ENCODE results near the gene HSDL1. TPM values are rescaled to one million over a fixed set of nuclear protein-coding genes. Genes with fewer than 3 reads are reported as not detected.

Gene HSDL1
- total RNA-seq, 1 experiment from 2014 or later: 13.3 TPM

DNA sequence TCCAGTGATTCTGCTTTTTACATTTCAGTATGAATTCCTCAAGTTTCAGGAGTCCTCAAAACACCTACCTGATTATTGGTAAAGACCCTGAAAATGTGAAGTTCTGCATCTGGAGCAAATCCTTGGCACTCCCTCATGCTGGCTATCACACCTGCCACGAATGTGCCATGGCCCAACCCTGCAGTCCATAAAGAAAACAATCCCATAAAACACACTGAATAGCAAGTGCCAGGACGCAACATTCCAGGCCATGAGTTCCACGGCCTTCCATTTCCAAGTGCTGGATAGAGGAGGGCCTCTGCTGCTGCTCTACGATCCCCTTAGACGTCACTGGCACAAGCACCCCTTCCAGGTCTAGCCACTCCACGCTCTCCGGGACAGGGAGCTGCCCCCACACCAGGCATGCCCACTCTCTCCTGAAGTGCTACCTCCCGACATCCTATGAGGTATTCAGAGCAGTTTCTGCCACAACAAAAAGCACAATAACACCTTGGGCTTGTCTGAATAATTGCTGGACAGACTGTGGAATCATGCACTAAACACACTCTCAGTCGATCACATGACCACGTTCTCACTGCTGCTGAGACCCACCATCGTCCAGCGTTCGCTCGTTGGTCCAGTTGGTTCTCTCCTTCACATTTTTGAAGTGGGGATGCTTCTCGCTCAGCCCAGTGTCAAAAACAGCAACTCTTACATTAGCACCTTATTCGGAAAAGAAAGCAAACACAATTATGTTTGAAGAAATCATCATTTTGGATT lies 51.7 kb downstream of the HSDL1 start:
- Histone ChIP-seq H3K4me3 (ENCODE audit: low read length) (no peak overlapping the region), H3F3A (ENCODE audit: low read length, unreplicated experiment) (no peaks in the 10 kb centered on the region), H3K9ac (ENCODE audit: low read length) (no peak overlapping the region), H4K20me1 (ENCODE audit: low read length) (no peaks in the 10 kb centered on the region), H2AFZ (ENCODE audit: low read length) (no peak overlapping the region), H3K36me3 (ENCODE audit: low read depth, low read length) (peaks cover 10% of the 10 kb centered on the region; the same call in 1 of the 2 replicates), H3K27ac (ENCODE audit: low read length) (no peak overlapping the region), H3K79me2 (ENCODE audit: low read length) (peaks cover 7% of the 10 kb centered on the region), H3K27me3 (ENCODE audit: low read length) (no peaks in the 10 kb centered on the region), H3K4me1 (ENCODE audit: insufficient read depth, low read length) (peaks cover 15% of the 10 kb centered on the region), H3K4me2 (ENCODE audit: low read length) (no peak overlapping the region), H3K9me2 (replicated peaks; ENCODE audit: low read length) (no peaks in the 10 kb centered on the region), H3K9me3 (ENCODE audit: low read length) (no peaks in the 10 kb centered on the region)
- TF ChIP-seq EZH2 (IDR thresholded peaks at IDR 0.05; ENCODE audit: low read length, unreplicated experiment) (no peak), EZH2phosphoT487 (IDR thresholded peaks at IDR 0.05; ENCODE audit: borderline replicate concordance, low read length) (no peak)
- TF ChIP-seq, protein P1, sequence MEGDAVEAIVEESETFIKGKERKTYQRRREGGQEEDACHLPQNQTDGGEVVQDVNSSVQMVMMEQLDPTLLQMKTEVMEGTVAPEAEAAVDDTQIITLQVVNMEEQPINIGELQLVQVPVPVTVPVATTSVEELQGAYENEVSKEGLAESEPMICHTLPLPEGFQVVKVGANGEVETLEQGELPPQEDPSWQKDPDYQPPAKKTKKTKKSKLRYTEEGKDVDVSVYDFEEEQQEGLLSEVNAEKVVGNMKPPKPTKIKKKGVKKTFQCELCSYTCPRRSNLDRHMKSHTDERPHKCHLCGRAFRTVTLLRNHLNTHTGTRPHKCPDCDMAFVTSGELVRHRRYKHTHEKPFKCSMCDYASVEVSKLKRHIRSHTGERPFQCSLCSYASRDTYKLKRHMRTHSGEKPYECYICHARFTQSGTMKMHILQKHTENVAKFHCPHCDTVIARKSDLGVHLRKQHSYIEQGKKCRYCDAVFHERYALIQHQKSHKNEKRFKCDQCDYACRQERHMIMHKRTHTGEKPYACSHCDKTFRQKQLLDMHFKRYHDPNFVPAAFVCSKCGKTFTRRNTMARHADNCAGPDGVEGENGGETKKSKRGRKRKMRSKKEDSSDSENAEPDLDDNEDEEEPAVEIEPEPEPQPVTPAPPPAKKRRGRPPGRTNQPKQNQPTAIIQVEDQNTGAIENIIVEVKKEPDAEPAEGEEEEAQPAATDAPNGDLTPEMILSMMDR (conservative IDR thresholded peaks at IDR 0.05; ENCODE audit: low read depth, low read length): no peak
- POLR2A ChIA-PET (ENCODE audit: unreplicated experiment): no interaction called here
- CTCF ChIA-PET: no interaction called here
- BruUV-seq (replicated peaks): no TSS peak
- no peak for ATAC-seq
- intact Hi-C loops (cut with micrococcal nuclease): no loop called here
- DNase-seq: no peak

DNA sequence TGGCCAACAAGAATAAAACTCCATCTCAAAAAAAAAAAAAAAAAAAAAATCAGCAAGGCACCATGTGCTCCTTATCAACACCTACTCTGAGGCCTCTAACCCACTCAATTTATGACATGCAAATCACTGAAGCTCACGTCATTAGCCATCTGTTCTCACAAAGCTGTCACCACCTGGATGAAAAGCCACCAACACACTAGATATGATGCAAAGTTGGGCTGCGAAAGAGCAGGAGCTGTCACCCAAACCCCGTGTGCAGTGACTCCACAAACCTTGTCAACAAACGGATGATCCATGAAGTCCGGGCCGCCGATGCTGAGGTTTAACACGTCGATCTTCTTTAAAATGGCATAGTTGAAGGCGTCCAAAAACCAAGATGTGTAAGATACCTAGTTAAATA lies 53.5 kb downstream of the HSDL1 start:
- ATAC-seq (no peak), DNase-seq (no peak)
- H3K4me2 ChIP-seq (ENCODE audit: low read length): no peak overlapping the region
- no peaks in the 10 kb centered on the region for H4K20me1 ChIP-seq (ENCODE audit: low read length)
- CTCF ChIA-PET: no interaction called here
- no peak for TF ChIP-seq EZH2phosphoT487 (IDR thresholded peaks at IDR 0.05; ENCODE audit: borderline replicate concordance, low read length)
- TF ChIP-seq, protein P1 (conservative IDR thresholded peaks at IDR 0.05; ENCODE audit: low read depth, low read length): no peak
- no peak for TF ChIP-seq EZH2 (IDR thresholded peaks at IDR 0.05; ENCODE audit: low read length, unreplicated experiment)
- no peaks in the 10 kb centered on the region for H3K9me2 ChIP-seq (replicated peaks; ENCODE audit: low read length)
- no TSS peak for BruUV-seq (replicated peaks)
- H3K79me2 ChIP-seq (ENCODE audit: low read length): peaks cover 4% of the 10 kb centered on the region
- no peaks in the 10 kb centered on the region for H3K27me3 ChIP-seq (ENCODE audit: low read length)
- POLR2A ChIA-PET (ENCODE audit: unreplicated experiment): no interaction called here
- no peak overlapping the region for H3K4me3 ChIP-seq (ENCODE audit: low read length)
- H3K9me3 ChIP-seq (ENCODE audit: low read length): no peaks in the 10 kb centered on the region
- H3K4me1 ChIP-seq (ENCODE audit: insufficient read depth, low read length): peaks cover 5% of the 10 kb centered on the region
- no peaks in the 10 kb centered on the region for H3F3A ChIP-seq (ENCODE audit: low read length, unreplicated experiment)
- no peak overlapping the region for H2AFZ ChIP-seq (ENCODE audit: low read length)
- no peak overlapping the region for H3K27ac ChIP-seq (ENCODE audit: low read length)
- no peak overlapping the region for H3K9ac ChIP-seq (ENCODE audit: low read length)
- H3K36me3 ChIP-seq (ENCODE audit: low read depth, low read length): peaks cover 12% of the 10 kb centered on the region; the same call in 1 of the 2 replicates
- intact Hi-C loops (cut with micrococcal nuclease): no loop called here

DNA sequence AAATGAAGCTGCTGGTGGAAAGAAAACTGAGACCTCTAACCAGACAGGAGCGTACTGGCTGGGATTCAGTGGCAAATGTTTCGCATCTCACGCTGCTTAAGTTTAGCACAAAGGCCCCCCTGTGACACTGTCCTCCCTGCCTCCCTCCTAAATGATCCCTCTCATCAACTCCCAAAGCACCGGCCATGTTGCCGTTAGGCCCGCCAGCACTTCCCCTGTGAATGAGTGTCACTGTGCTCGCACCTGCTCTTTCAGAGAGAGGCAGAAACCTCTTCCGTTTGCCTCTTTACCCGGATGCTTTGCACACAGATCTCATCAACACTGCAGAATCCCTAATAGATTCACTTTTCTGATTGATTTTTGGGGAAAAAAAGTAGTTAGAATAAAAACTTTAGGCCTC lies 54.8 kb downstream of the HSDL1 start:
- Histone ChIP-seq H4K20me1 (ENCODE audit: low read length) (no peaks in the 10 kb centered on the region), H3K9me3 (ENCODE audit: low read length) (no peaks in the 10 kb centered on the region), H3K9ac (ENCODE audit: low read length) (no peak overlapping the region), H3K27me3 (ENCODE audit: low read length) (no peaks in the 10 kb centered on the region), H3K4me1 (ENCODE audit: insufficient read depth, low read length) (no peaks in the 10 kb centered on the region), H3K79me2 (ENCODE audit: low read length) (no peaks in the 10 kb centered on the region), H3K9me2 (replicated peaks; ENCODE audit: low read length) (no peaks in the 10 kb centered on the region), H2AFZ (ENCODE audit: low read length) (no peak overlapping the region), H3K4me3 (ENCODE audit: low read length) (no peak overlapping the region), H3K36me3 (ENCODE audit: low read depth, low read length) (peaks cover 12% of the 10 kb centered on the region; the same call in 1 of the 2 replicates), H3F3A (ENCODE audit: low read length, unreplicated experiment) (no peaks in the 10 kb centered on the region), H3K27ac (ENCODE audit: low read length) (no peak overlapping the region), H3K4me2 (ENCODE audit: low read length) (no peak overlapping the region)
- BruUV-seq (replicated peaks): no TSS peak
- intact Hi-C loops (cut with micrococcal nuclease): no loop called here
- ChIA-PET POLR2A (ENCODE audit: unreplicated experiment) (no interaction called here), CTCF (no interaction called here)
- DNase-seq (no peak), ATAC-seq (no peak)
- TF ChIP-seq EZH2phosphoT487 (IDR thresholded peaks at IDR 0.05; ENCODE audit: borderline replicate concordance, low read length) (no peak), EZH2 (IDR thresholded peaks at IDR 0.05; ENCODE audit: low read length, unreplicated experiment) (no peak)
- TF ChIP-seq, protein P1 (conservative IDR thresholded peaks at IDR 0.05; ENCODE audit: low read depth, low read length): no peak

All from PC-3 (cell line).